Measurements from ENCODE around the gene CCDC71L.

- TF ChIP-seq POLR2AphosphoS5 (IDR thresholded peaks at IDR 0.05) (no peak), POLR2A (IDR thresholded peaks at IDR 0.05) (no peak), CTCF (IDR thresholded peaks at IDR 0.05) (no peak)
Measured at GRCh38 chr7:106657085-106657991, 3.6 kb downstream of the CCDC71L start.

All from transverse colon (tissue), 4 donors.